Spleen (tissue), 7 donors: ENCODE results near the gene LDLRAP1.

ENCODE experiments used
- CTCF ChIP-seq, 11 experiments: fragments of 200-600 bp in 7 of 11; fragments of 450-650 bp in 4 of 11; sonication (generic) in 4 of 11; IDR thresholded peaks in 8 of 11; conservative IDR thresholded peaks in 3 of 11; 1 replicate in 7 of 11; 2 replicates in 4 of 11; pipeline versions ENCODE4 v1.4.0 to v1.8.0; 2016 to 2021; ENCODE audit warnings: antibody characterized with exemption in 11 of 11, inconsistent platforms in 4 of 11, mild to moderate bottlenecking in 1 of 11
- POLR2AphosphoS5 ChIP-seq, 3 donors: sonication (generic); formaldehyde crosslinking; IDR thresholded peaks; one replicate each; pipeline ENCODE4 v1.5.1; 2017; ENCODE audit warnings: antibody characterized with exemption in 3 of 3
- donor health status: DM: no; HTN: no; CAD: no; lungs with moderate emphysema.
- donor health status: DM: no; HTN: no; CAD: no.
- donor health status: DM: no; HTN: no; CAD: no.

- no peak for TF ChIP-seq CTCF (IDR thresholded peaks at IDR 0.05 in 8 of 11, conservative IDR thresholded peaks at IDR 0.05 in 3 of 11)
- no peak for TF ChIP-seq POLR2AphosphoS5 (IDR thresholded peaks at IDR 0.05)
Measured at GRCh38 chr1:25532970-25533369, 10.4 kb upstream of the LDLRAP1 start.
